Neural progenitor cell (in vitro differentiated cells): Measurements from ENCODE around the gene ADGRG7.

ENCODE experiments used
- CTCF ChIP-seq: fragments of 200-600 bp; sonication (generic); IDR thresholded peaks from 2 replicates; pipeline ENCODE4 v1.5.1; 2017; ENCODE audit warnings: antibody characterized with exemption, mild to moderate bottlenecking
- EZH2 ChIP-seq: fragments of 200-600 bp; sonication (generic); IDR thresholded peaks from 2 replicates; pipeline ENCODE4 v1.6.1; 2017; ENCODE audit warnings: antibody characterized with exemption, mild to moderate bottlenecking, moderate library complexity

- TF ChIP-seq EZH2, result no peak
- TF ChIP-seq CTCF, result no peak
Observed at GRCh38 chr3:100634493-100635272, 25.3 kb downstream of the ADGRG7 start.
